WI38 (cell line): ENCODE data around the gene ADAMTSL1.

ENCODE experiments used
- H3K4me3 ChIP-seq: 2 replicates; pipeline ENCODE4 v1.5.1; 2011; ENCODE audit warnings: low read depth, mild to moderate bottlenecking, control low read depth, low read length
- CTCF ChIP-seq: IDR thresholded peaks from 2 replicates; pipeline ENCODE4 v1.5.1; 2012; ENCODE audit warnings: low read depth, mild to moderate bottlenecking, control low read depth, low read length

The ADAMTSL1 gene

DNA sequence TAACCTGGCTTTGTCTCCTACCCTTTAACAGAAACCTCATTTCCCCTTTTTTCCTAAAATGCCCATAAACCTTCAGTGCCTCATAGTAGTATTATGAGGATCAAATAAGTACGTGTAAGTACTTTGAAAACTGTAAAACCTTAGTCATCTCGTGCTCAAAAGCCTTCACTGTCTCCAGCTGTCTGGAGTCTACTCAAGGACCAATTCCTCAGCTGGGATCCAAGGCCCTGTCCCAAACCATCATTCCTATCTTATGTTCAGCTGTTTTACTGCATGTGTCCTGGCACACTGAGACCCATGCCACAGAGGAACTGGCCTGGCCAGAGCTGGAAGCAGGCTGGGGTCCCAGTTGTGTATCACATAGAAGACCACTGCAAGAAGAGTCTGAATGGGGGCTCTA lies 15.9 kb downstream of the ADAMTSL1 start:
- H3K4me3 ChIP-seq: peak overlapping the region; percentile 39
- TF ChIP-seq CTCF: no peak

GRCh38 chr9:18490641-18491370 lies 16.9 kb downstream of the ADAMTSL1 start:
- no peak for TF ChIP-seq CTCF
- peak overlapping the region; percentile 39 for H3K4me3 ChIP-seq

DNA sequence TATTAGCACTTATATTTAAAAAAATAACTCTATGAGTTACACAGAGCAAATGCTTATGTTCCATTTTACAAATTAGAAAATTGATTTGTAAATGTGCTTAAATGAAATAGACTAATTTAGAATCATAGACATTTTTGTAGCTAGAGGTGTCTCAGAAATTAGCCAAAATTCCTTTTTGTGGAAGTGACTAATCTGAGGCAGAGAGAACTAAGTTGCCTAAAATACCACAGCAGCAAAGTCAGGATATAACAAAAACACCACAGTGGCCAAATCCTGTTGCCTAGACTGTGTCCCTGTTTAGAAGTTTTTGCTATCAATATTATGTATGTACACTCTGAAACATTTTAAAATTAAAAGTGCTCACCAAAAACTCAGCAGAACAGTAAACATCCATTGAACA lies 18.7 kb downstream of the ADAMTSL1 start:
- TF ChIP-seq CTCF: no peak
- H3K4me3 ChIP-seq: no peak overlapping the region

DNA sequence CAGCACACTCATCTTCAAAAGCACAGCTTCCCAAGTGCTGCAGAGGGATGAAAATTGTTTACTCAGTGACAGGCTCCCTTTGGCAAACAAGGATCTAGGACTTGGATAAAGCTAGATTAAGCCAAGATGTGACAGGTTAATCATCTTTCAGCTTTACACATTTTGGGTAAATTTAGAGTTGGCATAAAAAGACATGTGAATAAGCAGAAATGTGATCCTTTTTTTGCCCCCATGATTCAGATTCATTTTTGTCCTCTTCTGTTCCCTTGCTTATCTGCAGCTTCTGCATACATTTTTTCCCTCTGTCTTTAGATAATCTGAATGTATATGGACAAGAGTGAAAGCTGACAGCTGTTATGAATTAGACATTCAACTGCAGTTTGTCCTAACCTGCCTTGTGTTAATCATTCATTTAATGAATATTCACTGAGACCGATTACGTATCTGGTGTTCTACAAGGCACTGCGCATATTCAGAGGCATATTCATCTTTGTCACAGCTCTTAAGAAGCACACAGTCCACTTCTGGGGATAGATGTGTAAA lies 19.6 kb downstream of the ADAMTSL1 start:
- no peak for TF ChIP-seq CTCF
- no peak overlapping the region for H3K4me3 ChIP-seq

DNA sequence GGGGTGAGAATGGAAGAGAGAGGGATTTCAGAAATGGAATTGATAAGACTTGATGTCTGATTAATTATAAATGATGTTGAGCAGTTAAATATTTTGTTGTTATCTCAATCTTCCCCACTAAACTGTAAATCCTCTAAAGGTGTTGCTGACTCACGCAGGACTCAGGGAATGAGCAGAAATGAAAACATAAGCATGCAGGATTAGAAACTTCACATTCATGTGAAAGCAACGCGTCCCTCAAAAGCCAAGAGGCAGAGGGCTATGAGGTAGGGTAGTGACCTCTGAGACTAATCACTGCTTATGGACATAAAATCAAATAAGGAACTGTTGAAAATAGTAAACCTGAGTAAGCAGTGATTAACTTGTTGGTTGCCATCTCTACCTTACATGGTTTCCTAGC lies 21.1 kb downstream of the ADAMTSL1 start:
- TF ChIP-seq CTCF: no peak
- no peak overlapping the region for H3K4me3 ChIP-seq

DNA sequence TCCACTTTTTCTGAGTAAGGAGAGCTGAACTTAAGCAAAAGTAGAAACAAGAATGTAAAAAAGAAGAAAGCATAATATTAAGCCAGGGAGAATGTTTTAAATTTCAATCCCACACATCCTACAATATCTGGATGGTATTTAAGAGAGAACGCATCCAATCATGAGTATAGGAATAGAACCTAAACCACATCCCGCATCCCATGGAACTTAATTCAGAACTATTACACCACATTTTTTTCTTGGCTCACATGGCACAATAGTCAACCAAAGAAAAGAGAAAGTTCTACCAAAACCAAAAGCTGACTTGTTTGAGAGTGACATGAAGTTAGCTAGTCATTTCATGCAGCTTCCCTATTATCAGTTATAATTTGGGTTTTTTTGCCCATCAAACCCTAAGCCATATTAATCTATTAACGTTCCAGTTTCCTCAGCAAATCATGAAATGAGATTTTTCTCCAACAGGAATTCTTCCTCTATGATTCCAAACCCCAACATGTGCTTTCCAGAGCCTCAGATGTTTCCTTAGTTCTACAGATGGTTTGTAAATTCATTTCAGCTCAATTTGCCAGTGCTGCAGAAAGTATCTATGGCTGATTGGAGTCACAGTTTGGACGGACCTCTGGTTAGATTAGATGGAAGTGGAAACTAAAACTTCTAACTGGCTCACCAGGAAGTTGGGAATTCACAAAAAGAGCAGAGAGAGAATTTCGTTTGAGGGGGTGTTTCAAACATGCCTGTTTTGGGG lies 22.5 kb downstream of the ADAMTSL1 start:
- no peak for TF ChIP-seq CTCF
- H3K4me3 ChIP-seq: no peak overlapping the region

DNA sequence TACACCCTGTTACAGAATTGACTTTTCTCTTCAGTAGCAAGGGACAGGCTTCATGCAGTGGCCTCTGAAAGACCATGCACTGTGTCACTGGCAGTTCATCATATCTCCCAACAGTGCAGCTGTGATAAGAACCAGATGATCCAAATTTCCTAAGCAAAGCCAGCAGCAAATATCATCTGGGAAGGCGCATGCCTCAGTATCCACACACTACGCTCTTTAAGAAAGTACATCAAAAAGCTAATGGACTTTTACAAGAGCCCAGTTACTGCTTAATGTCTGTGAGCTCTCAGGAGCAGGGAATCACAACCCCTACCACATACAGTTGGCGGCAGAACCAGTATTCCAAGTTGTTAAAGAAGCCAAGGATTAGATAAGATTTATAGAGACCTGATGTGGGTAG lies 25.1 kb downstream of the ADAMTSL1 start:
- no peak overlapping the region for H3K4me3 ChIP-seq
- no peak for TF ChIP-seq CTCF
